ACHN (cell line): Measurements from ENCODE around the gene LRIT2.

Experiments used
- DNase-seq: peaks from one replicate; pipeline ENCODE4 v3.0.0-alpha.2; 2015
- in situ Hi-C: cut with HindIII; loops from 2 replicates; pipeline ENCODE4 v1.10.0; 2017; ENCODE audit warnings: low sequenced_read_pairs, low pct_ligation_motif_present, low pct_unique_long_range_greater_than_20kb

Gene LRIT2

DNA sequence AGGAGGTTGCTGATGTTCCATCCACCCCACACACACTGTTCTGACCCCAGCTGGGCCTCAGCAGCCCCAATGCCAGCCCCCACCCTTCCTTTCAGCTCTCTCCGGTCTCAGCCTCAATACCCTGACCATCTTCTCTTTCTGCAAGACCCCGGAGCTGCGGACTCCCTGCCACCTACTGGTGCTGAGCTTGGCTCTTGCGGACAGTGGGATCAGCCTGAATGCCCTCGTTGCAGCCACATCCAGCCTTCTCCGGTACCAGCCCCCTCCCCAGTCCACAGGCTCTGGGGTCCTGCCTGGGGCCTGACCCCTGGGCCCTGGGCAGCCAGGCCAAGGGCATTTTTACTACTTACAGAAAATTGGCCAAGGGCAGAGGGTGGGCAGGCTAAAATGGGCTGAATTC, 22.2 kb upstream of the LRIT2 start:
- no peak for DNase-seq
- in situ Hi-C loops: no loop called here

DNA sequence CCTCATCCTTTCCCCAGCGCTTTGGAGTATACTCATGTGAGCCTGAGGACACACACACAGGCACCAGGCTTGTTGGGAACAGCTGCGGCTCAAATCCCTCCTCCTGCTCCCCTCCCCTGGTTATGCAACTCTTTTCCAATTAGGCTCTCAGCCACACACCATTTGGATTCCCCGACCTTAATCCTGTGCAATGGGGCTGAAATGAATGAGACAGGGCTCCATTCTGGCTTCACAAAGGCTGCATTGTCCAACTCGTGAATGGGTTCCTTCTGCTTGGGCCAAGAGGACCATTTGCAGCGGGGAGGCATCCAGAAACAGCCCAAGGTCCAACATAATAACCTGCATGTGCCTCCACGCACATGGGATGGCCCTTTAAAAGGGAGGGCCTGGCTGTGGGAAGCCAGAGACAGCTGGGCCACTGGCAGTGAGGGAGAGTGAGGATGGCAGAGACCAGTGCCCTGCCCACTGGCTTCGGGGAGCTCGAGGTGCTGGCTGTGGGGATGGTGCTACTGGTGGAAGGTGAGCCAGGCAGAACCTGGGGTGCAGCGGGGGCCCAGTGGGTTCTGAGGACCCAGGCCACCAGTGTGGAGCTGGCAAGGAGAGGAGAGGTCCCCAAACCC, 19.4 kb upstream of the LRIT2 start, which contains the start of gene RGR:
RGR (plus strand) TSS at position 403 of the 620 bp plus-strand sequence; CDS start at position 441, 38 bp downstream.
- in situ Hi-C loops: no loop called here
- DNase-seq: no peak

DNA sequence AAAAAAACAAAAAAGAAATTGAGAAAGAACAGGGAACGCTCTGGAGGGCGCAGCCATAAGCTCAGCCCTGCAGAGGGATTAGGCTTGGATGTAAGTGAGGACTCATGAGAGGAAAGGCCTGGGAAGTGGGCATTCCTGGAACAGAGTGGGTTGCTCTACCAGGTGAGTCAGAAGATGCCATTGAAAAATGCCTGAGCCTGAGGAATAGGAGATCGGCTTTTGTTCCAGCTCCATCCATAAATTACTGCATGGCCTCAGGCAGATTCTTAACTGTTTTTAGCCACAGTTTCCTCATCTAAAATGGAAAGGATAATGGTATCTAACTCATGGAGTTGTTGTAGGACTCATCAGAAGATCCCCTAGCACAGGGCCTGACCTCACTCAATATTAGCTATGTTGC, 18.4 kb upstream of the LRIT2 start:
- in situ Hi-C loops: no loop called here
- DNase-seq: no peak

DNA sequence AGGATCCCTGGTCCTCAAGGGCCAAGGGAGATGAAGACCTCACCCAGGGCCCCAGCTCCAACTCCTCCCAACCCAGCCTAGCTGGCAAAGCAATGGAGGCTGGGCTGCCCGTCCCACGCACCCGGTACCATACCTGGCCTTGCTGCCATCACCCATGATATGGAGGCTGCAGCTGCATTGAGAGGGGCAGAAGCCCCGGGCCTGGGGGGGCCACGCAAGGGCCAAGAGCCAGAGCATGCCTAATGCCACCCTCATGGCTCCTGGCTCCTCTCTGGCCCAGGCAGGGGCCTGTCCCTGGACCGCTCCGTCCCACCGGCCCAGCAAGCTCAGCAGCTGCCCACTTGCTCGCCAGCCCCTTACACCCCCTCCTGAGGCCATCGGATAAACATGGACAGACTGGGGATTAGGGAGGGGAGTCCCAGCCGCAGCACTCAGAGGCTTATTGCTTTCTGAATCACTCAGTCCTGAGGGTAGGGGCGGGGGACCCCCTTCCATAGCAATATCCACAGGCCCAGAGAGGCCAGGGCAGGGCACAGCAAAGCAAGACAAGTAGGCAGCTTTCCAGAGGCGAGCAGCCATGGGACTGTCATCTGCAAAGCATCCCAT, 15.9 kb upstream of the LRIT2 start, which contains the start of gene LRIT1:
LRIT1 (minus strand) TSS at position 362 of the 606 bp plus-strand sequence; CDS start at position 255, 107 bp downstream.
- in situ Hi-C loops: no loop called here

DNA sequence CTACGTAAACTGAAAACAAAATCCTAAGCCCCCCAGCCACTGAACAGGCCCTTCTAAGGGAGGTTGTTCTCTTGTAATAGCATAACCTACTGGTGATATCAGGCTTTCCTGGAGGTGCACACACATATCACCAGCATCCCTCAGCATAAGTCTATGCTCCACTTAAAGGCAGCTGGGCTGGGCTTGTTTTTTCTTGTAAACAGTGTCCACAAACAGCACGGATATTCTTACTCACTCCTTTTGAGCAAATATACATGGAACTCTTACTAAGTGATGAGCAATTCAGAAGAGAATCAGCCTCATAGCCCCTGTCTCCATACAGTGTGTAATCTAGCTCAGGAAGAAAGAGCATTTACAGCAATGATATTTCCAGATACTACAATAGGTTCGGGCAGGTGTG, 13.6 kb upstream of the LRIT2 start:
- no peak for DNase-seq
- in situ Hi-C loops: no loop called here

More for the DNA sequence above, 15.9 kb upstream of the LRIT2 start, which contains the start of gene LRIT1:
- no peak for DNase-seq

DNA sequence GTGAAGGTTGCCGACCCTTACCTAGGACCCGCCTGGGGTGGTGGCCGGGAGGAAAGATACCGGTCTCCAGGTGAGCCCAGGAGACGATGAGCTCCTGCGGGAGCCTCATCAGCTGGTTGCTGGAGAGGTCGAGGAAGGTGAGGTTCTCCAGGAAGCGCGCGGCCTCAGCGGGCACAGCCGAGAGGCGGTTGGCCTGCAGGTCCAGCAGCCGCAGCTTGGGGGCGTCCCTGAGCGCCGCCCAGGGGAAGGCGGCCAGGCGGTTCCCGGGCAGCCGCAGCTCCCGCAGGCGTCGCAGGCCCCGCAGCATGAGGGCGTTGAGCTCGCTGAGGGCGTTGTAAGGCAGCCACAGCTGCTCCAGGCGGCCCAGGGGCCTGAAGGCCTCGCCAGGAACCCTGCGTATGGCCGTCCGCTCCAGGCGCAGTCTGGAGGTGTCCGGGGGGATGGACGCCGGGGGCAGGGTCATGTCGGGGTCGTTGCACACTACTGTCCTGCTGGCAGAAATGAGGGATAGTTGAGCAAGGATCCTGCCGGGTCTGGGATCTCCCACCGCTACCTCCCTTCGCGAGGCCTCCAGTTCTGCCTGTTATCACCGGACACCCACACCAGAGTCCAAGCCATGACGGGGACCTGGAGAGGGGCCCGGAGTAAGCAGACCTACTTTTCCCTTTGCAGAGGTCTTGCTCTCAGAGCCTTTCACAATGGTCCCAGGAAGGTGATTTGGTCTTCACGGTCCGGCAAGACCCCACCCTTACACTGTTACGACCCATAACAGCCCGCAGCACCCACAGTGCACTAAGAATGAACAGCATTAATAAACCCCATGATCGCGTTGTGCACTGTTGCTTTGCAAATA, 12.1 kb upstream of the LRIT2 start:
- DNase-seq: no peak
- in situ Hi-C loops: no loop called here

DNA sequence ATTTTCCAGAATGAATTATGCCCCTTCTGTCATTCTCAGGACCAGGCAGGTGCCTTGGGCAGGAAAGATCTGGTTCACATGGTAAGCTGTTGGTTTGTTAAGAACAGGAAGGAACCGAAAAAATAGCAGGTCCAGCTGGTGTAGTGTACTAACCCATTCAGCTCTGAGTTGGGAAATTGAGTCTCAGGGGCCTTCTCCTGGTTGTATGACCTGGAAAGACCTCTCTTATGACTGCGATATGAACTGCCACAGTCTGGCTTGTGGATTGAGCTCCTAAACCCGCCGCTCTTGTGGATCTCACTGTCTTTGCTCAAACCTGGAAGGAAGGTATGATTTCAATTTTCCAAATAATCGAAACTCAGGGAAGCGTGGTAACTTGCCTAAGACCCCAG, 11.5 kb upstream of the LRIT2 start:
- no peak for DNase-seq
- in situ Hi-C loops: no loop called here

DNA sequence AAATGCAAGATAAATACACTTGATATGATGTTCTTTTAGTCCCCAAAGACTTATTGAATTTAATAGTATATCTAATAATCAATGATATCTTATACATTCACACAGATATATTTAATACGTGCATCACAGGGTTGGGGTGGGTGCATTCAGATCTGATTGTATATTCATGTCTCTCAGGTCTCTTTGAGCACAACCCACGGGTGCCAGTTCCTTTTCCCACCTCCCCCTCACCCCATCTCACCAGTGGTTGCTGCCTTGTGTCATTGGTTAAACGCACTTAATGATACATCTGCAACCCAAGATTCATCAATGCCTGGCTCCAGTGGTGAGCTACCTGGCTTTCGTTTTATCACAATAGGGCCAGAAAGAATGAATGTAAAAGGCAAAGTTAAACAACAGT, 9.8 kb upstream of the LRIT2 start:
- DNase-seq: no peak
- in situ Hi-C loops: no loop called here

DNA sequence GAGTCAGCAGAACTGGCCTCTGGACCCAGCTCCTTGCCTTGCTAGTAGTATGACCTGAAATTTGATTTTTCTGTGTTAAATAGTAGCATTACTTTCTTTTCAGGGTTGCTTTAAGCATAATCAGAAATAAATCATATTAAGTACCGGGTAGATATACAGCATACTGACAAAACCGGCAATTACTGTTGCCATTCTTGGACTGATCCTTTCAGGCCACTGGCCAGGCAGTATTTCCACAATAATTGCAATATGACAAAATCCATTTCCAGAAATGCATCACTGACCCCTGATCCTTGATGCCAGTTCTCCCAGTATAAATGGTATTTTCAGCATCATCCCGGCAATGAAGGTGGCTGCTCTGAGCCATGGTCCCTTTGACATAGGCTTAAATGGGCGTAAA, 9.1 kb upstream of the LRIT2 start:
- no peak for DNase-seq
- in situ Hi-C loops: no loop called here

DNA sequence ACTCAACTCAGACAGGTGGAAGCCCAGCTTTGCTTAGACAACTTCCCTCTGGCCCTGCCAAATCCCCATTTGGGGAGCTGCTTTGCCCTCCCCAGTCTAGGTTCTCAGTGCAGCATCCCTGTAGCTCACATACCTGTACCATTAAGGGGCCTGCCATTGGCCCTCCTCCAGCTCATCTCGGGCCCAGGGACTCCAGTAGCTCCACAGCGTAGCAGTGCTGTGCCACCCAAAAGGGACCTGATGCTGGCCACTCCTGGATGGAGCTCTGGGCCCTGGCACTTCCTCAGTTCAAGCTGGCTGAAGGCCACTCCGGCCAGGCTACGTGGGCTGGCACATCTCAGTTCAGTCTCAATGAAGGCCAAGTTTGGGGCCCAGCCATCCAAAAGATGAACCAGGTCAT, 8.6 kb upstream of the LRIT2 start:
- DNase-seq: no peak
- in situ Hi-C loops: no loop called here

DNA sequence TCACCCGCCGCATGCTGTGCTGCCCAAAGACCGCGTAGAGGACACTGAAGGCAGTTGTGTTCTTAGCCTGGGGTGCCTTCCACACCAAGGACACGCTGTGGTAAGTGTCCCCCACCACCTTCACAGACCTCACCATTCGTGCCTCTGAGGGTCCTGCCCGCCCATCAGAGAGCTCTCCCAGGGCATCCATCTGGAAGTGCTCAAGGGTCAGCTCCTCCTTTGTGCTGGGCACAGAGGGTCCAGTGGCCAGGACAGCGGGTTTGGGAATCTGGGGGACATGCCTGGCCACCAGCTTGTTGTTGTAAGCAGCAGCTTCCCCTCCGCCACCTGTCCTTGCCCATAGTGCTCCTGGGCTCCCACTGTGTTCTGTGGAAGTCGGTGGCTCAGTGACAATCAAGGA, 7.0 kb upstream of the LRIT2 start:
- no peak for DNase-seq
- in situ Hi-C loops: no loop called here

DNA sequence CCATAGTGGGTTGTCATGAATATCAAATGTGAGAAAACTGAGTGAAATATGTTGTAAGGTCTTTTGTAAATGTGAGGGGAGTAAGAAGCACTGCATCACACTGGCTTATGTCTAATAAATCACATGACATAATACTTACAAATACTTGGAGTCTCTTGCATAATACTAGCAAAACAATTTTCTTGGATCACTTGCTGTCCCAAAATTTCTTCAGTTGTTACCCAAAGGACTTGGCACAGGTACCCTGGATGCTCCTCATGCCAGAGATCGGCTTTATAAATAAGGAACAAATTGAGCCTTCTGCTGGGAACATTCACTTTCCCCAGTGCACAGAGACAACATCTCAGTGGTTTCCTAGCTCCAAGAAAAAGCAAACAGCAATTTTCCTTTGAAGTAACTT, 5.0 kb upstream of the LRIT2 start:
- in situ Hi-C loops: no loop called here
- no peak for DNase-seq

DNA sequence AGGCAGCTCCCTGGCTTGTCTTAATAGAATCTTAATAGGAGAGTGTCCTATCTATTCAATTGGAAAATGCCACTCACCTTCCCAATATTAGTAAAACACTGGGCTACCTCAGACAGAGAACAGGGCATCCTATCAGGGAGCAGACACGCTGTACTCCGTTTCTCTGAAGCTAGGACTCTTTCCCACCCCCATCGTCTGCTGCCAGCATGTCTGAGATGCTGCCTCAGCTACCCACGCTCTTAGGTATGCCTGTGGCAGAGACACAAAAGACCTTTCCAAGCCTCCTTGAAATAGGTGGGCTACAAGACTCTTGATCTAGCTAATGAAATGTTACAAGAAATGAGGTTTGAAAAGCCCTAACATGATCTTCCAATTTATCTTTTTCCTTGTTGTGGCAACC, 2.5 kb upstream of the LRIT2 start:
- in situ Hi-C loops: no loop called here
- no peak for DNase-seq

DNA sequence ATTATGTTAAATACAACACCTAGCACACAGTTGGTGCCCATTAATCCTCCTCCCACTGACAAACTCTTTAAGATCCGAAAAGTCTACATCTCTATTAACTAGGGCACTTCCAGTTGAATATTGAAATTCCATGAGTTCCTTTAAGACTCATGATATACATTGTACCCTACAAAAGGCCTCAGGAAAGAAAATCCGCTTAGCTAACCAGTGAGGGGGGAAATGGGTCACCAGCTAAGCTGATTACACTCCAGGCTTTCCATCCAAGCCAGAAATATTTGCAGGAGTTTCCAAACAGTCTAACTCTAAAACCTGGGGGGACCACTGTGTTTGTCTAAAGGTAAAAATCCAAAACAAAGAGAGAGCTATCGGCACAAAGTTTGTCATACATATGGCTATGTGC, 1.3 kb upstream of the LRIT2 start:
- no peak for DNase-seq
- in situ Hi-C loops: no loop called here

DNA sequence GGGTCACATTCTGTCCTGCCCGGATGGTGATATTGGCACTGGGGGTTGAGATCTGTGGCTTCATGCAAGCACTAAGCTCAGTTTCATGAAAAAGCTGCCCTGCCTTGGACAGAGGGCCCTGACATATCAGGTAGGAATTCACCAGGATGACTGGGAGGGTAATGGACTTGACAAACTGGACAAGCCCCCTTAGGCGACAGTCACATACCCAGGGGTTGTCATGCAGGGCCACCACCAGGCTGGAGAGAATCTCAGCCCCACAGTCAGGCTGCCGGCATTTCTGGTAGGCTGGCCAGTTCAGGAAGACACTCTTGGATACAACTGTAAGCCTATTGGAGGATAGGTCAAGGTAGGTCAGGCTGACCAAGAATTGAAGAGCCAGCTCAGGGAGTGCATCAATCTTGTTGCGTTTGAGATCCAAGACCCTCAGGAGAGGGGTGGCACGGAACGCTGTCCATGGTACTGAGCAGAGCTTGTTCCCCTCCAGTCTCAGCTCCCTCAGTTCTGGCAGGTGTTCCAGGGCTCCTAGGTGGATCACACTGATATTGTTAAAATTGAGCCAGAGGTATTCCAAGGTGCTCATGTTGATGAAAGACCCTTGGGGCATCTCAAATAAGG, 824 bp downstream of the LRIT2 start:
- peak; percentile 13 for DNase-seq
- in situ Hi-C loops: no loop called here

DNA sequence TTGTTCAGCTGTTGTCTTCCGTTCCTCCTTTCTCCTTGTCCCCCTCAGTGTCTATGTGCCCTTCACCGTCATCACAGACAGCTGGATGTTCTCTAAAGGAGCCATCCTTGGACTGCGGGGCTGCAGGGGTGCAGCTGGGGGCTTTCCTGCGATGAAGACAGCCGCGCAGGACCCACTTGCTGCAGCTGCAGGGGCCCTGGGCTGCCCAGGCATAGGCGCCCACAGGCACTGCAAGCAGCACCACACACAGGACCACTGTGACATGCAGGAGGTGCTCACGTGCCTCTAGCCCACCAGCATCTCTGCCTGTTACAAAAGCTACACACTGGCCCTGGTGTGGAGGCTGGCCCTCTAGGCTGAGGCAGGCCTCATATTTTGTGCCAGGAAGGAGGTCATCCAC, 3.4 kb downstream of the LRIT2 start:
- DNase-seq: no peak
- in situ Hi-C loops: no loop called here

DNA sequence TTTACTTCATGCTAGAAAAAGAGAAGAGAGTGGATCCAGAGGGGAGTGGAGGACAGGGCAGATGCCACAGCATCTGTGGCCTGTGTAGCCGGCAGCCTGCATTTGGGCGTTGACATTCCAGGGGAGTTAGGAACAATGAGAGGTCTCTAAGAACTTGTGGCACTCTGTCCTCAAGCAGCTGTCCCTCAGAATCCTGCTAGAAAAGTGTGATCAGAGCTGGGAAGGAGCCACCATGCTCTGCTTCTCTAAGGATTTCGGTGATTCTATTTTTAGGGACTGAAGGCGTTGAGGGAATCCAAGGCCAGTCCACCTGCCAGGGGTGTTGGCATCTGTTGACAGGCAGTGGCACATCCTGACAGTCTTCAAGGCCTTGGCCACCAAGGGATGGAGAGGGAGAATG, 7.6 kb downstream of the LRIT2 start:
- no peak for DNase-seq
- in situ Hi-C loops: no loop called here

DNA sequence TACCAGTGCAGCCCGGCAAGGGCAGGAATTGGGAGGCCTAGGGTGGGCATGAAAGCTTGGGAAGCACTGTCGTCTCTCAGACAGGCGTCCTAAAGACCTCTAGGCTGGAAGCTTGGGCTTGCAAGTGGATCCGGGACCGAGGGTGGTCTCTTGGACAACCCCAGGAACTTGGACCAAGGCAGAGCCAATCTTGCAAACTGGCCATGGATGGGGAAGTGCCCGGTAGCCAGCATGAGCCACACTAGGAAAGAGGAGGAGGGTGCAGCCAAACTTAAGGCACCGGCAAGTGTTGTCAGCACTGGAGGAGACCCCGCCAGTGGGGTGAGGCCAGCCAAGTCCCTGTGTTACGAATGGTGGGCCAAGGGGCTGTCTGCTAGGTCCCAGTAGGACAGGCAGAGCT, 8.5 kb downstream of the LRIT2 start:
- in situ Hi-C loops: no loop called here
- no peak for DNase-seq

DNA sequence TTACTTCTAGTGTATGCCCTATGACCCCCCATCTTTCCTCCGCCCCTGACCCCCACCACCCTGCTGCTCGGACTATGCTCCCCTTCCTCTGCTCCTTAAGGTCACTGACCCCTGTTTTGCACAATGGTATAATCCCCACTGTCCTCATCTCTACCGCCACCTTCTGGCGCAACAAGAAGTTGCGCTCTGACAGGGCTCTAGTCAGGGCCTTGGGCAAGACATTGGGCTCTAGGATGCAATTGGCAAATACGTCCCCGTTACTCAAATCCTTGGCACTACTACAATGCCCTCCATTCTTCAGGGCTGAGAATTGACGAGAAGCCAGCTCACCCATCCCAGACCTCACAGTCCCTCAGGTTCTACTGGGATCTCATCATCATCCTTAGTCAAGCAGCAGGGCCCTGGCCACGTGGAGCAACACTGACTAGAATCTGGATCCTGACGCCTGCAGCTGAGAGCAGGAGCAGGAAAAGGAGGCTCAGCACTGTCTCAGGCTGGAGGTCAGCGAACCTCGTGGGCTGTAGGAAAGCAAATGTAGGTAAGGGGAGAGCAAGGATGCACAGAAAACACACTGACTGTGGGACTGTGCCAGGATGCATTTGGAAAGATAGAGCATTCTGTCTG, 10.6 kb downstream of the LRIT2 start:
- DNase-seq: peak; percentile 45
- in situ Hi-C loops: no loop called here
